Jurkat, Clone E6-1 (cell line): ENCODE data around the gene CD70.
"Not testable (repeated sequence)": the region's sequence is repeated elsewhere in the genome, so short reads cannot be mapped to it uniquely, and the experiment has no call there.

ENCODE experiments used
- DNase-seq: peaks from one replicate; pipeline ENCODE4 v3.0.0-alpha.2; 2011; ENCODE audit warnings: low read depth, low spot score
- H3K4me3 ChIP-seq: 2 replicates; pipeline ENCODE4 v1.5.1; 2011; ENCODE audit warnings: mild to moderate bottlenecking, low read length, control low read depth, moderate library complexity

CD70 gene

GRCh38 chr19:6599866-6600454, 9.0 kb upstream of the CD70 start:
- no peak overlapping the region for H3K4me3 ChIP-seq
- no peak for DNase-seq

- H3K4me3 ChIP-seq, DNase-seq: not testable (repeated sequence)
Measured at GRCh38 chr19:6598254-6598892, 7.4 kb upstream of the CD70 start.

GRCh38 chr19:6597471-6598253, 6.7 kb upstream of the CD70 start:
- H3K4me3 ChIP-seq, DNase-seq: not testable (repeated sequence)

- no peak overlapping the region for H3K4me3 ChIP-seq
- no peak for DNase-seq
Measured at GRCh38 chr19:6596621-6597020, 5.7 kb upstream of the CD70 start.

GRCh38 chr19:6593651-6594416, 2.9 kb upstream of the CD70 start:
- no peak for DNase-seq
- H3K4me3 ChIP-seq = no peak overlapping the region

- DNase-seq = no peak
- H3K4me3 ChIP-seq = peak overlapping the region; percentile 32
Measured at GRCh38 chr19:6590258-6590826, 608 bp downstream of the CD70 start.

GRCh38 chr19:6589711-6590257, 1.2 kb downstream of the CD70 start:
- no peak overlapping the region for H3K4me3 ChIP-seq
- no peak for DNase-seq

GRCh38 chr19:6588508-6589345, 2.2 kb downstream of the CD70 start:
- no peak for DNase-seq
- H3K4me3 ChIP-seq = no peak overlapping the region

- DNase-seq = no peak
- no peak overlapping the region for H3K4me3 ChIP-seq
Measured at GRCh38 chr19:6587998-6588507, 2.9 kb downstream of the CD70 start.

- no peak for DNase-seq
- H3K4me3 ChIP-seq = peak overlapping the region; percentile 45
Measured at GRCh38 chr19:6587093-6587820, 3.7 kb downstream of the CD70 start.

- H3K4me3 ChIP-seq = peak overlapping the region; percentile 45
- DNase-seq = no peak
Measured at GRCh38 chr19:6586726-6587092, 4.2 kb downstream of the CD70 start.

- DNase-seq = no peak
Measured at GRCh38 chr19:6586056-6586455, 4.9 kb downstream of the CD70 start.

GRCh38 chr19:6582515-6583484, 8.2 kb downstream of the CD70 start:
- DNase-seq, H3K4me3 ChIP-seq: not testable (repeated sequence)

More at GRCh38 chr19:6586056-6586455, 4.9 kb downstream of the CD70 start:
- H3K4me3 ChIP-seq = no peak overlapping the region

GRCh38 chr19:6580313-6580712, 10.6 kb downstream of the CD70 start:
- no peak overlapping the region for H3K4me3 ChIP-seq
- DNase-seq = no peak

- no peak overlapping the region for H3K4me3 ChIP-seq
- DNase-seq = no peak
Measured at GRCh38 chr19:6579450-6580178, 11.3 kb downstream of the CD70 start.
